PC-9 (cell line): ENCODE results near the gene EYS. TPM values are rescaled to one million over a fixed set of nuclear protein-coding genes. Genes with fewer than 3 reads are reported as not detected.

ENCODE experiments used
- BruUV-seq: library from RNA; stranded (reverse); fragments of 400-500 nt; replicated peaks from 2 replicates; lab custom pipeline; 2021; lab: Mats Ljungman, UMichigan
- CTCF ChIA-PET: fragments of 300-600 bp; sonication (Branson Sonifier 250); formaldehyde crosslinking; loops from one replicate; lab custom pipeline; 2022; ENCODE audit warnings: antibody characterized with exemption; lab: Charles Lee
- POLR2A ChIA-PET: fragments of 300-600 bp; sonication (Branson Sonifier 250); formaldehyde crosslinking; loops from one replicate; lab custom pipeline; 2022; ENCODE audit warnings: antibody characterized with exemption; ENCODE audit not compliant: unreplicated experiment; lab: Charles Lee
- DNase-seq, 2 experiments: peaks; one replicate each; pipeline versions ENCODE4 v3.0.0 to v3.0.0-alpha.2; 2015 to 2022; ENCODE audit warnings: mixed read lengths in 1 of 2
- H2AFZ ChIP-seq: fragments of 200-600 bp; sonication (generic); 2 replicates; pipeline ENCODE4 v1.8.1; 2017; ENCODE audit warnings: antibody characterized with exemption
- H3F3A ChIP-seq: fragments of 200-600 bp; sonication (generic); 2 replicates; pipeline ENCODE4 v1.8.1; 2017; ENCODE audit warnings: antibody characterized with exemption, mild to moderate bottlenecking, low read depth; ENCODE audit not compliant: insufficient read depth
- H3K27ac ChIP-seq: fragments of 200-600 bp; sonication (generic); 2 replicates; pipeline ENCODE4 v1.6.1; 2016; ENCODE audit warnings: mixed run types
- H3K27me3 ChIP-seq: fragments of 200-600 bp; sonication (generic); 2 replicates; pipeline ENCODE4 v1.6.1; 2016; ENCODE audit warnings: low read depth, mixed run types; ENCODE audit not compliant: insufficient read depth
- H3K36me3 ChIP-seq: fragments of 200-600 bp; sonication (generic); 2 replicates; pipeline ENCODE4 v1.6.1; 2016; ENCODE audit warnings: low read depth, mixed run types
- H3K4me1 ChIP-seq: fragments of 200-600 bp; sonication (generic); replicated peaks from 2 replicates; pipeline ENCODE4 v1.6.1; 2016; ENCODE audit warnings: mixed run types; ENCODE audit not compliant: insufficient read depth
- H3K4me2 ChIP-seq: fragments of 200-600 bp; sonication (generic); 2 replicates; pipeline ENCODE4 v1.6.1; 2017; ENCODE audit warnings: mixed run types
- H3K4me3 ChIP-seq: fragments of 200-600 bp; sonication (generic); 2 replicates; pipeline ENCODE4 v1.6.1; 2016; ENCODE audit warnings: mixed run types
- H3K79me2 ChIP-seq: fragments of 200-600 bp; sonication (generic); 2 replicates; pipeline ENCODE4 v1.6.1; 2017; ENCODE audit warnings: low read depth, mixed run types
- H3K9me2 ChIP-seq: fragments of 200-600 bp; sonication (generic); 2 replicates; pipeline ENCODE4 v1.8.1; 2017; ENCODE audit warnings: mild to moderate bottlenecking; ENCODE audit not compliant: insufficient read depth
- H3K9me3 ChIP-seq: fragments of 200-600 bp; sonication (generic); 2 replicates; pipeline ENCODE4 v1.8.1; 2016; ENCODE audit warnings: low read depth; ENCODE audit not compliant: insufficient read depth
- H4K20me1 ChIP-seq: fragments of 200-600 bp; sonication (generic); 2 replicates; pipeline ENCODE4 v1.8.1; 2017; ENCODE audit not compliant: insufficient read depth
- EZH2 ChIP-seq: fragments of 200-600 bp; sonication (generic); IDR thresholded peaks from 2 replicates; pipeline ENCODE4 v1.8.0; 2017; ENCODE audit warnings: antibody characterized with exemption, low read depth
- intact Hi-C: fragments of 100-400 bp; cut with micrococcal nuclease; formaldehyde crosslinking; loops from one replicate; pipeline ENCODE4 v1.10.0; 2022; ENCODE audit not compliant: unreplicated experiment
- total RNA-seq: library from RNA; stranded (reverse); gene quantifications from 2 replicates; pipeline ENCODE4 v1.2.3, GENCODE V29; 2021
- TF ChIP-seq, protein P1 (sequence below): fragments of 200-600 bp; sonication (generic); conservative IDR thresholded peaks from 2 replicates; pipeline ENCODE4 v1.6.1; 2017; ENCODE audit warnings: mixed run types, antibody characterized with exemption, mild to moderate bottlenecking, moderate library complexity

The EYS gene
- total RNA-seq, 1 experiment from 2014 or later, result not detected

DNA sequence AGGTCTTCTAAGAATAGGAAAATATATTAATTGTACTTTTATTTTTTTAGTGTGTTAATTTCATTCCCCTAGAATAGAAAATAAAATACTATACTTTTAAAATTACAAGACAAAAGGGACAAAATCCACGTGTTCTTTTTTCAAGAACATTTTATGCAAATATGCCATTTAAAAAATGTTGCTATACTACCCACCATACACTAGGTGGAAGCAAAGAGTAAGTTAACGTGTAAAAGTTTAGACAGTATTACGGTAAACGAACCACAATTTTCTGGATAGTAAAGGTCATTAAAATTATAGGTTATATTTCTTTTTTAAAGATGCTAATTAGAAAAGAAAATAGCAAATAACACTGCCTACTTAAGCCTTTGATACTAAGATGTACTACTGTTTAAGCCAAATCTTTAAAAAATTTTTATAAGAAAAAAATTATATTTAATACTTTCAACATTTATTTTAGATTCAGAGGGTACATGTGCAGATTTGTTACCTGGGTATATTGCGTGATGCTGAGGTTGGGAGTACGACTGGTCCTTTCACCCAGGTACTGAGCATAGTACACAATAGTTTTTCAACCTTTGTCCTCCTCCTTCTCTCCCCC, 1783.8 kb downstream of the EYS start:
- intact Hi-C loops, result loop anchor here (2.0 kb wide), 1 partner anchor 408 kb away; no protein-coding TSS in a partner anchor
- no peaks in the 10 kb centered on the region for H3K36me3 ChIP-seq
- ChIA-PET CTCF (no interaction called here), POLR2A (no interaction called here)
- no peaks in the 10 kb centered on the region for H3F3A ChIP-seq
- no peaks in the 10 kb centered on the region for H3K9me2 ChIP-seq
- TF ChIP-seq, protein P1, sequence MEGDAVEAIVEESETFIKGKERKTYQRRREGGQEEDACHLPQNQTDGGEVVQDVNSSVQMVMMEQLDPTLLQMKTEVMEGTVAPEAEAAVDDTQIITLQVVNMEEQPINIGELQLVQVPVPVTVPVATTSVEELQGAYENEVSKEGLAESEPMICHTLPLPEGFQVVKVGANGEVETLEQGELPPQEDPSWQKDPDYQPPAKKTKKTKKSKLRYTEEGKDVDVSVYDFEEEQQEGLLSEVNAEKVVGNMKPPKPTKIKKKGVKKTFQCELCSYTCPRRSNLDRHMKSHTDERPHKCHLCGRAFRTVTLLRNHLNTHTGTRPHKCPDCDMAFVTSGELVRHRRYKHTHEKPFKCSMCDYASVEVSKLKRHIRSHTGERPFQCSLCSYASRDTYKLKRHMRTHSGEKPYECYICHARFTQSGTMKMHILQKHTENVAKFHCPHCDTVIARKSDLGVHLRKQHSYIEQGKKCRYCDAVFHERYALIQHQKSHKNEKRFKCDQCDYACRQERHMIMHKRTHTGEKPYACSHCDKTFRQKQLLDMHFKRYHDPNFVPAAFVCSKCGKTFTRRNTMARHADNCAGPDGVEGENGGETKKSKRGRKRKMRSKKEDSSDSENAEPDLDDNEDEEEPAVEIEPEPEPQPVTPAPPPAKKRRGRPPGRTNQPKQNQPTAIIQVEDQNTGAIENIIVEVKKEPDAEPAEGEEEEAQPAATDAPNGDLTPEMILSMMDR, result peak; percentile 73
- TF ChIP-seq EZH2, result no peak
- H3K4me3 ChIP-seq, result no peak overlapping the region
- H3K27ac ChIP-seq, result no peak overlapping the region
- H2AFZ ChIP-seq, result no peak overlapping the region
- H3K27me3 ChIP-seq, result no peaks in the 10 kb centered on the region
- no peaks in the 10 kb centered on the region for H3K79me2 ChIP-seq
- no peak overlapping the region for H3K4me2 ChIP-seq
- H3K9me3 ChIP-seq, result no peaks in the 10 kb centered on the region
- no peaks in the 10 kb centered on the region for H4K20me1 ChIP-seq
- no peak for DNase-seq
- no TSS peak for BruUV-seq
- H3K4me1 ChIP-seq, result no peaks in the 10 kb centered on the region

DNA sequence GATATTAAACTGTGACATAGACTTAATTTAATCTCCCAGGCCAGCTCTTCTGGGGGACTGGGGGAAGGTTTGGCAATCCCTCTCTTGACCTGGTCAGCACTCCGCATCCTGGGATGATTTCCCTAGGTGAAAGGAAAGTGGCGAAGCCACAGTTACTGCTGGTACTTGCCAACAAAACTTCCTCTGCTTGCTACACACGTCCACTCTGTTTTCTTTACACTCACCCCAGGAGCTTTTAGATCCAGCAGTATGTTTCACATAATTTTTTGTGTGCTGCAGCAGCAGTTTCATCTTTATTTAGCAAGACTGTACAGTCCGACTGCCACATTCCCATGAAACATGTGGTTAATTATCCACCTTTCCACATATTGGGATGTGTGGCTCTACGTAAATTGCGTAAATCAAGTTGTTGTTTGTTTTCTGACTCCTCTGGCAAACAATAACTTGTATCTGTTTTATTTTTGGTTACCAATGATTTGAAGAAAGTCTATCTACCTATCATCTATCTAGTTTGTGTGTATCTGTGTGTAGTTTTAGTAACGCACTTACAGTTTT, 1787.4 kb downstream of the EYS start:
- no peak for DNase-seq
- no peaks in the 10 kb centered on the region for H4K20me1 ChIP-seq
- TF ChIP-seq EZH2, result no peak
- TF ChIP-seq, protein P1, result no peak
- intact Hi-C loops, result no loop called here
- no peaks in the 10 kb centered on the region for H3K79me2 ChIP-seq
- ChIA-PET POLR2A (no interaction called here), CTCF (no interaction called here)
- no peaks in the 10 kb centered on the region for H3K36me3 ChIP-seq
- no peaks in the 10 kb centered on the region for H3F3A ChIP-seq
- H3K27ac ChIP-seq, result no peak overlapping the region
- no peak overlapping the region for H3K4me2 ChIP-seq
- no peaks in the 10 kb centered on the region for H3K9me2 ChIP-seq
- H3K27me3 ChIP-seq, result no peaks in the 10 kb centered on the region
- H2AFZ ChIP-seq, result no peak overlapping the region
- no peaks in the 10 kb centered on the region for H3K9me3 ChIP-seq
- no peaks in the 10 kb centered on the region for H3K4me1 ChIP-seq
- no peak overlapping the region for H3K4me3 ChIP-seq
- no TSS peak for BruUV-seq

DNA sequence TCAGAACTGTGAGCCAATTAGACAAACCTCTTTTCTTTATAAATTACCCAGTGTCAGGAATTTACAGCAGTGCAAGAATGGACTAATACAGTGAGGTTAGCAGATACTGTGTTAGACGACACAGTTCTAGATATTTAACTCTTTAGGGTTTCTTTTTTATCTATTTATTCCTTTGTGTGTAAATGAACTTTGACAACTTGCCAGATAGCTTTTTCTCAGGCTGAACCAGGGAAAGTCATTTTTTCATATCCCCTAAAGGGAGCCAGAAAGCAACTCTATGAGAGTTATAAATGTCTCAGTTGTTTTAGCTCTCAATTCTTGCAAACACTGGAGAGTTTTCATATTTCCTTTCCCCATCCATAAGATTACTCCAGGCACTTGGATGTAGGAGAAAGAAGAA, 1794.1 kb downstream of the EYS start:
- ChIA-PET POLR2A (no interaction called here), CTCF (no interaction called here)
- Histone ChIP-seq H3K27ac (no peak overlapping the region), H3K9me3 (no peaks in the 10 kb centered on the region), H4K20me1 (no peaks in the 10 kb centered on the region), H3K4me1 (no peaks in the 10 kb centered on the region), H3F3A (no peaks in the 10 kb centered on the region), H2AFZ (no peak overlapping the region), H3K79me2 (no peaks in the 10 kb centered on the region), H3K9me2 (no peaks in the 10 kb centered on the region), H3K27me3 (no peaks in the 10 kb centered on the region), H3K36me3 (no peaks in the 10 kb centered on the region), H3K4me2 (no peak overlapping the region), H3K4me3 (no peak overlapping the region)
- DNase-seq, result no peak
- TF ChIP-seq, protein P1, result no peak
- TF ChIP-seq EZH2, result no peak
- no TSS peak for BruUV-seq
- intact Hi-C loops, result no loop called here
